HepG2 (cell line): Measurements from ENCODE around the gene NUFIP1. TPM values are rescaled to one million over a fixed set of nuclear protein-coding genes. Genes with fewer than 3 reads are reported as not detected.

Source experiments
- BCLAF1 ChIP-seq: fragments of 450-650 bp; IDR thresholded peaks from 2 replicates; pipeline ENCODE4 v1.6.1; 2017; ENCODE audit warnings: mild to moderate bottlenecking
- HDAC2 ChIP-seq: sonication (generic); formaldehyde crosslinking; IDR thresholded peaks from 2 replicates; pipeline ENCODE4 v1.4.0; 2020; ENCODE audit warnings: missing genetic modification reagents
- HOMEZ ChIP-seq: IDR thresholded peaks from 2 replicates; pipeline ENCODE4 v1.6.1; 2016; ENCODE audit warnings: low read depth
- KAT2B ChIP-seq: fragments of 150-350 bp; IDR thresholded peaks from 2 replicates; pipeline ENCODE4 v1.6.1; 2014; ENCODE audit warnings: low read depth, low read length, borderline replicate concordance
- KIAA2018 ChIP-seq: sonication (generic); formaldehyde crosslinking; IDR thresholded peaks from 2 replicates; pipeline ENCODE4 v1.5.0; 2020; ENCODE audit warnings: mild to moderate bottlenecking, missing genetic modification reagents, borderline replicate concordance
- MATR3 ChIP-seq: sonication (generic); formaldehyde crosslinking; IDR thresholded peaks from 2 replicates; pipeline ENCODE4 v1.4.0; 2020; ENCODE audit warnings: missing genetic modification reagents
- PITX1 ChIP-seq: sonication (generic); formaldehyde crosslinking; IDR thresholded peaks from 2 replicates; pipeline ENCODE4 v1.5.1; 2020; ENCODE audit warnings: mild to moderate bottlenecking, missing genetic modification reagents
- RFXANK ChIP-seq: IDR thresholded peaks from 2 replicates; pipeline ENCODE4 v1.6.1; 2016
- SALL1 ChIP-seq: sonication (generic); formaldehyde crosslinking; IDR thresholded peaks from 2 replicates; pipeline ENCODE4 v1.8.0; 2022; ENCODE audit warnings: mild to moderate bottlenecking, missing genetic modification reagents
- SPEN ChIP-seq: sonication (generic); formaldehyde crosslinking; IDR thresholded peaks from 2 replicates; pipeline ENCODE4 v1.5.1; 2020; ENCODE audit warnings: low read depth, mild to moderate bottlenecking, missing genetic modification reagents
- TFDP2 ChIP-seq: sonication (generic); formaldehyde crosslinking; IDR thresholded peaks from 2 replicates; pipeline ENCODE4 v1.4.0; 2020; ENCODE audit warnings: missing genetic modification reagents
- ZNF234 ChIP-seq: sonication (generic); formaldehyde crosslinking; conservative IDR thresholded peaks from 2 replicates; pipeline ENCODE4 v1.5.1; 2020; ENCODE audit warnings: mild to moderate bottlenecking, missing genetic modification reagents
- ZNF550 ChIP-seq: sonication (generic); formaldehyde crosslinking; IDR thresholded peaks from 2 replicates; pipeline ENCODE4 v1.4.0; 2020; ENCODE audit warnings: mild to moderate bottlenecking, missing genetic modification reagents, borderline replicate concordance
- polyA plus RNA-seq, 8 experiments: library from polyadenylated mRNA; depleted of rRNA in 3 of 8; stranded (reverse) in 7 of 8; unstranded in 1 of 8; fragments of >200 nt; fragmentation: Illumina TruSeq in 4 of 8; extraction: Trizol in 4 of 8; gene quantifications; 2 replicates each; pipeline versions ENCODE4 v1.2.1 to v1.2.3, GENCODE V29; 2011 to 2016; ENCODE audit warnings: low read depth in 4 of 8, missing spikeins in 1 of 8, mixed read lengths in 1 of 8; ENCODE audit not compliant: insufficient read depth in 1 of 8
- total RNA-seq, 5 experiments: library from RNA; depleted of rRNA; stranded (reverse); fragments of >200 nt; fragmentation: Illumina TruSeq; extraction: Trizol; gene quantifications; 2 replicates each; pipeline ENCODE4 v1.2.3, GENCODE V29; 2016; ENCODE audit warnings: low read depth in 1 of 5

The NUFIP1 gene
- total and polyA plus RNA-seq, 2 of the 13 experiments (the other 11 are each of a cell fraction or from before 2014, with no cell fraction given), result 1.9 to 10.3 TPM

- TF ChIP-seq TFDP2 (CRISPR knock-in tag), result peak; percentile 78
- peak; percentile 83 for TF ChIP-seq HDAC2
- TF ChIP-seq ZNF234 (CRISPR knock-in tag), result 0 out of 2 replicates have a peak, but pooled peaks have one; percentile 12
- TF ChIP-seq SPEN (CRISPR knock-in tag), result peak; percentile 92
- no peak; the same call in 1 of the 2 replicates for TF ChIP-seq PITX1 (CRISPR knock-in tag)
- TF ChIP-seq BCLAF1, result no peak
- no peak for TF ChIP-seq KAT2B
- no peak; the same call in 1 of the 2 replicates for TF ChIP-seq RFXANK
- peak; percentile 89 for TF ChIP-seq SALL1 (CRISPR knock-in tag)
- TF ChIP-seq HOMEZ (CRISPR knock-in tag), result no peak
- TF ChIP-seq KIAA2018 (CRISPR knock-in tag), result no peak
- no peak for TF ChIP-seq MATR3 (CRISPR knock-in tag)
- no peak for TF ChIP-seq ZNF550 (CRISPR knock-in tag)
These were observed at the start of gene NUFIP1, which contains the start of gene GPALPP1 (continued) for GRCh38 chr13:44989071-44989889.
